ENCODE data around the gene EVA1A.

EVA1A gene

DNA sequence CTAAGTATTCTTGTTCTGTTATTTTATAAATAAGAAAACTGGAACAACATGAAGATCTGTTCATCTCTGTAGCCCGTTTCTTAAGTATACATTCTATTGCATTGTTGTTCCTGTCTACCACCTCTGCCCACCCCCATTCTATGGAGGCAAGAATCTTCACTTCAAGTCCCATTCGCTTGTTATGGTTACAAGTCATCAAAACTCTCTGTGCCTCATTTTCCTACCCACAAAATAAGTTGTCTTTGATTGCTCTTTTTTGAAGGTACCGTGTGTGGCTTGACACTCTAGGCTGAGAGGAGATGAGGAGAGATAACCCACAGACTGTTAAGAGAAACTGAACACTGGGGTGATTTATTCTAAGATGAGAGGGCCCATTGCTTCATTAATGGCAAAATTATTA, 2.9 kb upstream of the EVA1A start:
- no peak for DNase-seq (ENCODE audit: low spot score)

DNA sequence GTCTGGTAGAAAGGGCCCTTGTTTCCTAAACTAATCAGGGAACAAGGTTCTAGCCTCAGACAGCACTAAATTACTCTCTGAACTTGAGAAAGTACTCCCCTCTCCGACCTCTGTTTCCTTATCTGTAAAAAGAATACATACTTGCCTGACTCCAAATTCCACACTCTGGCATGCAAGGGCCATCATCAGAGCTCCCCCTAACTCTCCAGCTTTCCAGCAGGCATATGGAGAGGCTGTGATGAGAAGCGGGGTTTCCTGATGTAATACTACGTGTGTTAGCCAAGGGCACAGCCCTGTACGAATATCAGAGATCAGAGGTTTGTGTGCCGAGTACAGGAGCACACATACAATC, 1.8 kb upstream of the EVA1A start:
- DNase-seq (ENCODE audit: low spot score), result no peak

DNA sequence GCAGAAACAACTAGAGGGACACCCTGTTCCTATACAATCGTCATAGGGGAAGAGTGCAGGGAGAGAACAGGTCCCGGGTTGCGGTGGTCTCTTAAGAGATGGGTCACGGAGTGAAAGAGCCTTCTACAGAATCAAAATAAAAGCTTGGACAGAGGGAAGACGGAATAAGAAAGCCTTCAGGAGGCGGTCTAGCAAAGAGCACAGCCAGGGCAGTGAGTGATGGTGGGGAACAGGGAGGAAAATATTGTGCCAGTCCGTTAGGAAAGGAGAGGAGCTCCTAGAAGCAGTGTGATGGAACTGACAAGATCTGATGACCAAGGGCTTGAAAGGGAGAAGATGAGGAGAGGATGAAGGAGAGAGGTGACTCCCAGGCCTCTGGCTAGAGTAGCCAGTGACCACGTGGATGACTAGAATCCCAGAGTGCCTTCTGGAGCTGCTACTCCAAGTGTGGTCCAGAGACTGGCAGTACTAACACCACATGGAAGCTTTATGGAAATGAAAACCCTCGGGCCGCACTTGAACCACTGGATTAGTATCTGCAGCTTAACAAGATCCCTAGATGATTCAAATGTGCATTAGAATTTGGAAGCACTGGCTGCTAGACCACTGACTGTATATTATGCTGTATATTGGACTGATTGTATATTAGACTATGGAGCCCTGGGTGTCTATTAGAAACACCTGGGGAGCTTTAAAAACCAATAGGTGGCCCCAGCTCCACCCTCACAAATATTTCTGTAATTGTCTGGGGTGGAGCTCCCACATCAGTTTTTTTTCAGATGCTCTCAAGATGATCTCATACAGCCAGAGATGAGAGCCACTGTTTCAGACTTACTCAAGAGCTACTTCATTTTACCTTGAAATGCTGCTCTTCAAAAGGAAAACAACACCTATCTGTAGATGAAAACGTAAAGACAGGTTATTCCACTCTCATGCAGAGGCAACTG, 1.1 kb upstream of the EVA1A start:
- no peak for DNase-seq (ENCODE audit: low spot score)

DNA sequence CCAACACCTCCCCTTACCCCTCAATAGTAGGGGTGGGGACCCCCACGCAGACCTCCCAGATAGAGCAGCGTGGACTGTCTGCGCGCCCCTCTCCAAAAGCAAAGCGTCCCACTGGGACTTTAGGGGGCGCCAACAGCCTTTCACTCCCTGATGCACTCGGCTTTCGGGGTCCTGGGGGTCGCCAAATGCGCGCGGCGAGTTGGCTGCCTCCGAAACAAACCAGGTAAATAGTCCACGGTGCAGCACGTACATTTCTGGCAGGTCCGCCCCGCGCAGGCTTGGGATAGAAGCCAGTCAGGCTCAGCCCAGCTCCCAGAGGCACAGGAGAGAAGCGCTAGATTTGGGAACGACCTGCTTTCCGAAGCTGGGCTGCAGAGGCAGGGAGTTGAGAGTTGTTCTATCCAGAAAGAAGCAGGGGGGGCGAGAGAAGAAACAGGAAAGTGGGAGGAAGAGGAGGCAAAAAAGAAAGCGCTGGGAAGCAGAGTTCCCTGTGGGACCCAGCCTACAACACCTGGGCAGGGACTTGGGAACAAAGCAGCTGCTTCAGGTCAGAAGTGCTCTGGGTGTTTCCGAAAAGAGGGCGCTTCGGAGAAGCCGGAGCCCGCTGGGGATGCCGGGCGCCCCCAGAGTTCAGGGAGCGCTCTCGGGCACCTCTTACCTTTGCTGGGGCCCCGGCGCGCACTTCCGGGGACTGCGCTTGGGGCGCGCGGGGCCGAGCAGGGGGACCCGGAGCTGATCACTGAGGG, 544 bp downstream of the EVA1A start:
- no peak for DNase-seq (ENCODE audit: low spot score)

DNA sequence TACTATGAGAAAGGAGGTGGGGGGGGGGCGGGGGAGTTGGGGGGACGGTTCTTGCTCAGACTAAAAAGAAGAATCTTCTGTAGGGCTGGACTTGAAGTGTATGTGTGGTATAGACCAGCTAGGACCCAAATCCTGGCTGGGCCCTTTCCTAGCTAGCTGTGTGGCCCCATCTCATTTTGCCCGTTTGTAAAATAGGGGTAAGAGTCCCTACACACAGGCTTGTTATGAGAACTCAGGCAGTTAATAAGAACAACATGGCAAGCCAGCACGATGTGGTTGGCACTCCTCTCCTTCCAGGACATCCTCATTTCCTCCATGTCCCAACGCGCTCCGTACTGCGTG, 1.1 kb downstream of the EVA1A start:
- no peak for DNase-seq (ENCODE audit: low spot score)

DNA sequence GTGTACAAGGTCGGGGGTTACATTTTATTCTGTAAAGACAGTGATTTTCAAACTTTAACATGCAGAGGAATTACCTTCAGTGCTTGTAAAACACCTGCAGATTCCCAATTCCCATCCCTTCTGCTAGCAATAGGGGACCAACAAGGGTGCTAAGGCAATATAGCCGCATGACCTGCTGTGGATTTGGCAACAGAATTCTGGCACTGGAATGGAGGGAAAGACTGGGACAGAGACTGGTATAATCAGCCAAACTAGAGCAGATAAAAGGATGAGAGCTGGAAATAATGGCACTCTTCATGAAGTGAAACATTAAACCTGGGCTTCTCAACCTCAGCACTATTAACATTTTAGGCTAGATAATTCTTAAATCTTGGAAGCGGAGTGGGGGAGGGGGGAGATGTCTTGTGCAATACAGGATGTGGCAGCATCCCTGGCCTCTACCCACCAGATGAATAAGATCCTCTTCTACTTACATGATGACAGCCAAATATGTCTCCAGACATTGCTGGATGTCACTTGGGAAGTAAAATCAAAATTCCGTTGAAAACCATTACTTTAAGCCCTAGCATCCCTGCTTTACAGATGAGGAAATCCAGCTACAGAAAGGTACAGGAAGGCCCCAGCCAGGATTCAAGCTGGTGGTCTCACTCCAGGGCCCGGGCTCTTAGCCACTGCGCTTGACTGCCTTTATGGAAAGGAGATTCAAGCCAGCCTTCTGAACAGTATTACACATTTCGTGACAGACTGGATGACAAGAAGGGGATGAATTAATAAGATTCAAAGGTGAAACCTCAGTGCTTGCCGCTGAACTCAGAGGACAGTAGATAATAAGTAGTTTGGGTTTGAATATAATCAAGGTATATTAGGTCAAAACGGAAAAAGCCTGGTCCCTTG, 1.7 kb downstream of the EVA1A start:
- no peak for DNase-seq (ENCODE audit: low spot score)

DNA sequence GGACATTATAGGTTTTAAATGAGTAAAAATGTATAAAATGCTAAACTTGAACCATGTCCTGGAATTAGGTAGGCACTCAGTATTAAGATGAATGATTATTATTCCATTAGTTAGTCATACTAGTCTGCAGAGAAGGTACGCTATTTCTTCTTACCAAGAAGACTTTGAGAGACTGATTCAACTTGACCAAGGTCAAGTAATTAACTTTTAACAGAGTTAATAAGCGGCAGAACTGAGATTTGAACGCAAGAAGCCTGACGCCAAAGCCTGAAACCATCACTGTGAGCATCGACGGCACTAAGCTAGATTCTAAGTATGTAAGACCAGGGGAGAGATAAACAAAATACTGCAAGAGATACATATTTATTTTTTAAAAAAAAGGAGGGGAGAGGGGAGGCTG, 2.6 kb downstream of the EVA1A start:
- no peak for DNase-seq (ENCODE audit: low spot score)

DNA sequence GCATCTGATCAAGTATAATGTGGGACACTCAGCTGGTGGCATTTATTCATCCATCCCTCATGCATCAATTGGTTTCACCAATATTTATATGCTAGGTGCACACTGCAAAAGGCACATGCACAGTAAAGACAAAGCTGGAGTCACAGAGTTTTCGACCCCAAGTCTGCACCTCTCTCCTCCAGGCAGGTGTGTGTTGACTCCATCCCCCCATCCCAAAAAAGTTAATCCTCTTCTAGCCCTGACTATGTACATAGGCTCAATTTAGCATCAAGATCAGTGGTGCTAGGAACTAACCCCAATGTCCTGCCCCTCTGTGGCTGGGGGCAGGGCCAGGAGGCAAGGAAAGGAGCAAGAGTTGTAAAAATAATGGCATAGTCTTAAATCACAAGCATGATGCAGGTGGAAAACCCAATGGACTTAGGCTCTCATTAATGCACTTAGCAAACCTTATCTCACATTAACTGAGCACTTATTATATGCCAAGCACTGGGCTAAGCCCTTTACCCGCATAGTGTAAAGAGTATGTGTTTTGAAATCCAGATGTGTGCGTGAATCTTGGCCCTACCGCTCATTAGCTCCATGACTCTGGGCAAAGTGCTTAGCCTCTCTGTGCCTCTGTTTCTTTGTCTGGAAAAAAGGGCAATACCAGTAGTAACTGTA, 3.1 kb downstream of the EVA1A start:
- DNase-seq (ENCODE audit: low spot score), result no peak

DNA sequence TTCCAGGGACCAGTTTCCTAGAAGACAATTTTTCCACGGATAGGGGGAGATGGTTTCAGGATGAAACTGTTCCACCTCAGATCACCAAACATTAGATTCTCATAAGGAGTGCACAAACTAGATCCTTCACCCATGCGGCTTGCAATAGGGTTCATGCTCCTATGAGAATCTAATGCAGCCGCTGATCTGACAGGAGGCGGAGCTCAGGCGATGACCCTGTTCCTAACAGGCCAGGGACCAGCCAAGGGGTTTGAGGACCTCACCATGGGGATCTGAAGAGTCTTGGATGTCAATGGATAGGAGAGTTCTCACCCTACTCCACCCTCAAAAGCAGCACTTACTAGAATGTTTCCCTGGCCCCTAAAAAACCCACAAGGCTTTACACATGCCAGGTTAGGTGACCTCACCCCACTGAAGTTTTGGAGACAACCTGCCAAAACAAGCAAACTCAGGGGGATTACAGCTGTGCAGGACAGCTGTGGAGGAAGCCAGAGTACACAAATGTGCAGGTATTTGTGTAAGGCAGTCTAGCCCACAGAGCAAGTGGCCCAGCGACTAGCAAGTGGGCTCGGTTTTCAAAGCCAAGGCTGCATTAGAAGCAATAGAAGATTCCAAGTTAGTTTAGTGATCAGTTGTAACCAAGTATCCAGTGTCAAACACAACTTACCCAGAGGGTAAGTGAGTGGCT, 3.9 kb downstream of the EVA1A start:
- no peak for DNase-seq (ENCODE audit: low spot score)

DNA sequence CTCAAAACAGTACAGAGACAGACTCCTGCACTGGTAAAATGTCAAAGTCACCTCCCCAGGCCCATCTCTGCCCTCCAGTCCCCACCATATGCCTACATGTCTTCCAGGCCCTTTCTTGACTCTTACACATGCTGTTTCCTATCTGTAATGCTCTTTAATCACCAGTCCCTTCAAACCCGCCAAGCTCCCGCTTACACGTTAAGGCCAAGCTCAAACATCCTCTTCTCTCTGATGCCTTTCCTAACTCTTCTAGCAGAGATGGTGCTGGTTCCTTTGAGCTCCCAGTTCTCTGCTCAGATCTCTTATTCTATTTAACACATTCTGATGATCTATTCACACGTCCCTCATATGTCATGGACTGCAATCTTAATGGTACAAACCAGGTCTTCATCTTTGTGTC, 5.0 kb downstream of the EVA1A start:
- no peak for DNase-seq (ENCODE audit: low spot score)

DNA sequence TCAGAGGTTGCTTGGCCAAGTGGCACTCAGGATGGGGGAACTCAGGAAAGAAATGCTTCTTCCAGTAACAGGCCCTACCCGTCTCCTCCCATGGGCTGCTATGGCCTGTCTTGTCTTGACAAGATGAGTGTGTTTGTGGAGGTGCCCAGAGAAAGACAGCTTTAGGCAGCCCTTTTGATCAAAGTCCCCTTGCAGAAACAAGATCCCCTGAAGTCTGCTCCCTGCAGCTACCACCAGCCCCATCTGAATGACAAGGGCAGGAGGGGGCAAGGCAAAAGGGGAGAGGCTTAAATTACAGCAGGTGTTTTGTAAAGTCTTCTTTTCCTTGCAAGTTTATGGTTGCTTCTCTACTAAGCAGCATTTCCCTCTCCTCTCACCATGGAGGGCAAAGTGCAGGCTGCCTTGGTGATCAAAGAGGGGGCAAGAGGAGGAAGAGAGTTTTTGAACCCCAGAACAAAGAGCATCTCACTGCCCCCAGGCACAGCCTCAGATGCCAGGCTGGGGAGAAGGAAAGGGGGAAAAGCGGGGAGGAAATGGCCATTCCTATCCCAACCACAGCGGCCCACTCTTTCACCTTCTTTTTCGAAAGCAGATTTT, 6.7 kb downstream of the EVA1A start:
- DNase-seq (ENCODE audit: low spot score), result no peak

DNA sequence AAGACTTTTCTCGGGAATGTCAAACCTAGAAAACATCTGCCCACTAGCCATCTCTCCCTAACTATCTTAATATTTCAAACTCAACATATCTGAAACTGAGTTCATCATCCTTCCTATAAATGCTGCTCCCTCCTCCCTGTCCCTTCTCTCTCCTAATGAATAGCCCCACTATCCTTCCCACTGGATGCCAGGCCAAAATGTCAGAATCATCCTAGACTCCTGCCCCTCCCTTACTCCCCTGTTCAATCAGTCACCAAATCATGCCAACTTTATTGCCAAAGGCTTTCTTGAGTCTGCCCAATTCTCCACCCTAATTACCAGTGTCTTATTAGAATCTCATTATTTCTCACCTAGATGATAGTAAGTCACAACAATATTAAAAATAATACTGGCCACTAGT, 8.5 kb downstream of the EVA1A start:
- DNase-seq (ENCODE audit: low spot score), result no peak

DNA sequence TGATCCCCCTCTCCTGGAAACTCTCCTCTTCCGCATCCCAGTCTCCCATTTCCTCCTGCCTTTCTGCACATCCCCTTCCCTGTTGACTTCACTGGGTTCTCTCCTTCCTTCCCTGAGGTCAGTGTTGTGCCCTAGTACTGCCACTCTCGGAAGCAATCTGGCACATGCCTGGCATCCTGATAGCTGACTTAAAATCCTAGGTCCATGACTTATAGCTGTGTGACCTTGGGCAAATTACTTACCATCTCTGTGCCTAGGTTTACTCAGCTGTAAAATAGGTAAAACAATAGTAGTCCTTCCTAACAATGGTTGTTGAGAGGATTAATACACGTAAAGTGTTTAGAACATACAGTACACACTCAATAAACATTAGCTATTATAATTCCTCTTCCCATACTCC, 9.3 kb downstream of the EVA1A start:
- no peak for DNase-seq (ENCODE audit: low spot score)

DNA sequence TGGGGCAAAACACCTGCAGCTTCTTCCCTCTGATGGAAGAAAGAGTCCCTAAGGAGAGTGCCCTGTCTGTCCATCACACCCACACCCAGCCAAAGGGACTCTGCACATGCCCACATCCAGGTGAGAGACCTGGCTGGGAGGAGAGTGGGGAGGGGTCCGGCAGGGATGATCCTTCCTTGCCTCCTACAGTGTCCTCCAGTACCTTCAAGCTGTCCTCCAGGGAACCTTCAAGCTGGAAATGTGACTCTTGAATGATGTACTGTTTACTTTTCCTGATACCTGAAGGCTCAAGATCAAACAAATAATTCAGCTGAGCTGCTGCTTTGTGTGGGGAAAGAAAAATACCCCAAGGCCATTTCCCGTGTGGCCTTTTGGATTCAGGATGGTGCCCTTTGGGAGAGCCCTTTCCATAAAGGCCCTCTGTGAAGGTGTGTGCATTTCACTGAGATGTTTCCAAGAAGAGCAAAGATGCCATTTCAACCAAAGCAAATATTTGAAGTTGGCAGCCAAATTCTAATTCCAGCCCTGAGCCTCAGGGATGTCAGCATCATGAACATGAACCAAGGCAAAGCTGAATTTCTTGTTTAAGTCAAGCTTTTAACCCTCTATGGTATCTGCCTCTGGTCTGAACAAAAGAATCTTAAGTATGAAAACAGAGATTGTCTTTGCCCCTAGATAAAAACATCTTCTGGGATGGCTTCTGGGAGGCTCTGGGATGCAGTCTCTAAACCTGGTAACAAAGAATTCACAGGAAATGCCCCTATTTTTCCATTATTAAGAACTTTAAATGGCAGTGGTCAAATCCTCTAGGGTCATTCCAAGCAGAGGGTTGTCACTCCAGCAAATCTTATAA, 11.1 kb downstream of the EVA1A start:
- DNase-seq (ENCODE audit: low spot score), result no peak

DNA sequence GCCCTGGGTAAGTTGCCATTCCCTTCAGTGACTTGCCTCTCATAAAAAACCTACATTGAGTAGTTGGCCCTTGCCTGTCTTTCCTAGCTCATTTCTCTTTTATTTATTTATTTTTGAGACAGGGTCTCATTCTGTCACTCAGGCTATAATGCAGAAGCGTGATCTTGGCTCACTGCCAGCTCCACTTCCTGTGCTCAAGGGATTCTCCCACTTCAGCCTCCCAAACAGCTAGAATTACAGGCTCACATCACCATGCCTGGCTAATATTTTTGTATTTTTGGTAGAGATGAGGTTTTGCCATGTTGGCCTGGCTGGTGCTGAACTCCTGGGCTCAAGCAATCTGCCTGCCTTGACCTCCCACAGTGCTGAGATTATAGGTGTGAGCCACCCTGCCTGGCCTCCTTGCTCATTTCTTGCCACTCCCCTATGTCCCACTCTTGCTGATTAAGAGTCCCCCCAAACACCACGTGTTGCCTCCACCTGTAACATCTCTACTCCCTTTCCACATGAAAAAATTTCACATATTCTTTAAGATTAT, 12.6 kb downstream of the EVA1A start:
- DNase-seq (ENCODE audit: low spot score), result no peak

DNA sequence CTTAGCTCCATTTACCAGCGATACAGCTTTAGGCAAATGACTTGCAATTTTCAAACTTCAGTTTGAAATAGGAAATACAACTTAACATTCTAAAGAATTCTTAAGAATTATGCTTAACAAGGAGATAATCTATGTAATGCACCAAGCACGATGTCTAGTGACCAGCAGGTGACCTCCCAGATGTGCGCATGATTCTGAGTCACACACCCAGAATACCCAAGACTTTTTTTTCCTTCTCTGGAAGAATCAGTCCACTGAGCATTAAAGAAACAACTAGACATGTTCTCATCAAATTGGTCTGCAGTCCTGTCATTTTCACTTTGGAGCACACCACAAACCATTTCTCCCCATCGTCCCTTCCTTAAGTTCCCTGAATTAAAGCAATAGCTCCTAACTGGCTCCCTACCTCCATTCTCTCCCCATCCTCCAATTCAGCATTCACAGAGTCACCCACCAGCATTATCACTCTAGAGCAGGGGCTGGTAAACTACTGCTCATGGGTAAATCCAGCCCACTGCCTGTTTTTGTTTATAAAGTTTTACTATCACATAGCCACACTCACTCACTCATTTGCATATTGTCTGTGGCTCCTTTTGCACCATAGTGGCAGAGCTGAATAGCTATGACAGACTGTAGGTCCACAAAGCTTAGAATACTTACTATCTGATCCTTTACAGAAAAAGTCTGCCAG, 13.2 kb downstream of the EVA1A start:
- DNase-seq (ENCODE audit: low spot score), result no peak

DNA sequence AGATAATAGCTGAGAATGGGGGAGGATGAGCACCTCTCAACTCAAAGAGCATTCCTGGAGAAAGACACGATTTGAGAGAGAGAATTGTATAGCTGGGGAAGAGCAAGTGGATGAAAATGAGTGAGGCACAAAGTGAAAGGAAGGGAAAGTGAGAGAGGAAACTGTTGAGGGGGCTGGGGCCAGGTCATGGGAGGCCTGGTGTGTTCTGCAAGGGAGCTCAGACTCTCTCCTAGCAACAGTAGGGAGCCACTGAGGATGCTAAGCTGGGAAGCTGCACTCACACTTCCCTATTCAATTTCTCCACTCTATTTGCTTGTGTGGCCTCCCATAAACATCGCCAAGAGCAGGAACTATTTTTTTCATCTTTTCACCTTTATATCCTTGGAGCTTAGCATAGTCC, 14.8 kb downstream of the EVA1A start:
- DNase-seq (ENCODE audit: low spot score), result no peak

DNA sequence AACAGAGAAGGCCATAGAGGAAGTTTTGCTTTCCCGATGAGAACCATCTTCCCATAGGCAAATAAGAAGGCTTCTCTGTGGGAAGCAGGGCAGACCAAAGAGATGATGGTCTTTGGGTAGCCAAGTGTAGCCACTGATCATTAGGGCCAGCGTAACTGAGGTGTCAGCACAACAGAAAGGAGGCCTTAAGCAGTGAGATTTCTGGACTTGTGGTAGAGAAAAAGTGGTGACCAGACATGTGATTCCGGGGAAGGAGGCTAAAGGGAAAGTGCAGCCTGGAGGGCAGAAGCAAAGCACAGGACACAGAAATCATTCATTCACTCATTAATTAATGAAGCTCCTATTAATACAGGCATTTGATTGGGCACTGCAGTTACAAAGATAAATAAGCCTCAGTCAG, 15.4 kb downstream of the EVA1A start:
- DNase-seq (ENCODE audit: low spot score), result no peak

DNA sequence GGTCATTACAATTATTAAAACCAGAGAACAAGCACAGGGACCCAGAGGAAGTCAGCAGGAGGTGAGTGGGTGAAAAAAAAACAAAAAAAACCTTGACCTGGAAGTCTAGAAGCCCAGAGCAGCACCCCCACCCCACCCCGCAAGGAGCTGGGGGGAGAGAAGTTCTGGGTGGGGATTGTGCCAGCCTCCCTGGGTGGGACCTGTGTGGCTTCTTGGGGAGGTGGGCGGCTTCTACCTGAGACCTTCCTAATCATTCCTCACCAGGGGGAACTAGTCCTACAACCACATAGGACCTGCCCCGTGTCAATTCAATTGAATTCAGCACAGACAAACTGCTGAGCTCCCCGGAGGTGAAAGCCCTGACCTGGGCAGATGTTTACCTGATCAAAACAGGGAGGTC, 17.3 kb downstream of the EVA1A start:
- no peak for DNase-seq (ENCODE audit: low spot score)
